ENCODE measurements around the gene GABBR2. TPM values are rescaled to one million over a fixed set of nuclear protein-coding genes. Genes with fewer than 3 reads are reported as not detected.
A peak's percentile ranks its signal among the peaks of the same experiment; 100 is the strongest.

Gene GABBR2
- 0.25 TPM for polyA plus RNA-seq (2013, experiment 1 of 2; ENCODE audit: insufficient read length)
- polyA plus RNA-seq (2013, experiment 2 of 2; ENCODE audit: insufficient read length) = 1.3 TPM

DNA sequence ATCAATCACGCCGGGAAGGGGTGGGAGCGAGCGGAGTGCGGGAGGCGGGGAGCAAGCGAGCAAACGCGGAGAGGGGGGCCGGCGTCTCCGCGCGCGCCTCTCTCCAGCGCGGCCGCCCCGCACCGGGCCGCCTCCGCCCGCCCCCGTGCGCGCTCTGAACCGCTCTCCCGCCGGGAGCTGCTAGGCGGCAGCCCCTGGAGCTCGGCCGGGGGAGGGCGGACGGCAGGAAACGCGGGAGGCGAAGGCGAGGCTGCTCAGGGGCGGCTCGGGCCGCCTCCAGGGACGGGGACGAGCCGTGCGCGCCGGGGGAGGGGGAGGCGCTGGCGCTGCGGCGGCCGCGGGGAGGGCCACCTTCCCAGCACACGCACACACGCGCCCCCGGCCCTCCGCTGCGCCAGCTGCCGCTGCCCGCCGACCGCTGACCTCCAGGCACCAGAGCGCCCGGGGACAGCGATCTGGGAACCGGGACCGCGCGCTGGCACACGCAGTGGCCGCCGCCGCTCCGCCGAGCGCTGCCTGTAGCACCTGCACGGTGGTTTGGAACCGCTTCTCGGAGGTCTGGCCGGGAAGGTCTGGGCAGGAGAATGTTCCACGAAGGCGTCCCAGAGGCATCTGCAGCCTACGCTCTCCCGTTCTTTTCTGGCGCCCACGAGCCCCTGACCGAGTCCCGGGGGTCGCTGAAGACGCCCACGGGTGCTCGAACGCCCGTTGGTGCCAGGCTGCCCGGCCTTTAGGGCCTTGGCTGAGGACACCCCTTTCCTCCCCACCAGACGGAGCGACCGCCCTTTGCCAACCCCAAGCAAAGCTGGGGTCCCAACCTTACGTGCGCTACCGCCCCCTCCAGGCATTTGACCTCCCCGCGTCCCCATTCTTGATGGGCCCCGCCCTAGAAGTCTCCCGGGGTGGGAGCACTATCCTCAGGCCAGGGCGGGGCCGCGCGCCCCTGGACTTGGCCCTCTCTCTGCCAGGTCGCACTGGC lies at the start of gene GABBR2:
Gene GABBR2 (minus strand): TSS at position 3 of the 979 bp plus-strand sequence. CDS start 198 bp downstream, outside the sequence.
- no peak for DNase-seq

DNA sequence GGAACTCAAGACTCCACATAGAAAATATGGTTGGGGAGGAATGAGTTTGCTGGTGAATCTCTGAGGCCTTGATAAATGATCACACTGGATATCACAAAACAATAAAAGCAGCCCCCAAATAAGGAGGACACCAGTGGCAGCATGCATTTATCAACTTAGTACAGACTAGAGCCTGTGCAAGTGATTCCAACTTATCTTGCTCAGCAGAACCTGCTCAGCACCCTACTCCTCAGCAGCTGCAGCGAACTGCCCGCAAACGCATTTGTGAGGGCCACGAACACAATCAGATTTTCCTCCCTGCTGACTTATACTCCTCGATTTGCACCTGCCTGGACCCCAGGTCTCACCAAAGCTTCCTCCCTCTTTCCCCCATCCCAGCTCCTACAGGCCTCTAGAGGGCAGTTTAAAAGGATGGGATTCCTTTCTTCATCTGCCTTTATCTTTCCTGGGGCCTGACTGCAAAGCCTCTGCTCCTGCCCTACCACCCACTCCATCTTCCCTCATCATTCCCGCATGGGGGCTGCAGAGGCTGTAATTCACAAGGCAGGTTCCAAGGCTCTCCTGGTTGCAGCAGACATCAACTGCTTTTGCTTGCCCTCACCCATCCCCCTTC lies 46.4 kb upstream of the GABBR2 start:
- no peak for DNase-seq

DNA sequence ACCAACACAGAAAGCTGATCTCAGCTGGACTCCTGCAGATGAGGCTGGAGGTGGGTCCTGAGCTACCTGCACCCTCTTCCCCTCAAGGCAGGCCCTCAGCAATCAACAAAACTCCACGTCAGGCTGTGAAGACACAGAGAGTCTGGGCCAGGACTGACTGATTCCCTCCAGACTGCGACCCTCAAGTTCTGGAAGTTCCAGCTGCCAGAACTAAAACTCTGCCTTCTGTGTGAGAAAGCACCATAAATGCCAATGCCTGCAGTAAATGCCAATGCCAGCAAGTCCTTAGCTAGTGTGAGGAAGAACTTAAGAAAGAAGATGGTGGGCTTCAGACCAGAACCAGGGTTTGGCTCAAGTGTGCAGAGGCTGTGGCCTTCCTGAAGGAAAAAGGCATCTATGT lies 42.5 kb upstream of the GABBR2 start:
- DNase-seq = no peak

DNA sequence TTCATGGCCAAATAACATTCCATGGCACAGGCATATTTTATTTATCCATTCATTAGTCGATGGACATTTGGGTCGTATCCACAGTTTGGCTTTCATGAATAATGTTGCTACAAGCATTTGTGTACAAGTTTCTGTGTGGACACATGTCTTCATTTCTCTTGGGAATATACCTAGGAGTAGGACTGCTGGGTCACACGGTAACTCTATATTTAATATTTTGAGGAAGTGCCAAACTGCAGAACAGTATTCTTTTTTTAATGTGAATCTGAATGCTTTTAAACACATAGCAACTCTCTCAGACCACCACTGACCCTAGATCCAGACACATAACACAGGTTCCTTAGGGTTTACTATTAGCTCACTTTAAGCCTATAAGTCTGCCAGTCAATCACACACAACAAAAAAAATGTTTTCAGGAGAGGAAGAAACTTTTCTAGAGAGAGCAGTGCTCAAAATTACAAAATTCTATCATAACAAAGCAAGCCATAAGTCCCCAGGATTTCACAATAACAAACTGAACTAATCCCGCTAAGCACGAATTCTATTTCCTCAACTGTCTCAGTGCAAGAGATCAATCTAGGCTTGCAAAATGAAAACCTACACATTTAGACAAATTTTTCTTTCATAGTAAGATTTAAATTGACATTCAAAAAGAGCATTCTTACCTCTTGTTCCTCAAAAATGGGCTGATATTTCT lies 41.8 kb upstream of the GABBR2 start:
- DNase-seq = no peak

DNA sequence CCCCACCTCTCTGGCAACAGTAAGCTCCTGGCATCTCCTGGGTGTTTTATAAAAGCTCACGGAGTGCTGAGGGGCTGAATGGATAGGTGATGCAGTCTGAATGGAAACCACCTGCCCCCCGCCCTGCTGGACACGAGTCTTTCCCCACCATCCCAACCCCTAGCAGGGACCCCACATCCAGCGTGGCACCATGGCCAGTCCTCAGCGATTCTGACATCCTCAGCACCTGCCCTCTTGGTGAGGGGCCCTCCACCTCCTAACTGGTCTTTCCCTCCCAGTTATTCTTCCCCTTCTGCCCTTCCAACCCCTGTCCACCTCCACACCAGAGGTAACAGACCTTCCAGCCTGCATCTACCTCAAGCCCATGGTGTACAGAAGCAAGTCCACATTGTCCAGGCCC lies 38.7 kb upstream of the GABBR2 start:
- DNase-seq = no peak

DNA sequence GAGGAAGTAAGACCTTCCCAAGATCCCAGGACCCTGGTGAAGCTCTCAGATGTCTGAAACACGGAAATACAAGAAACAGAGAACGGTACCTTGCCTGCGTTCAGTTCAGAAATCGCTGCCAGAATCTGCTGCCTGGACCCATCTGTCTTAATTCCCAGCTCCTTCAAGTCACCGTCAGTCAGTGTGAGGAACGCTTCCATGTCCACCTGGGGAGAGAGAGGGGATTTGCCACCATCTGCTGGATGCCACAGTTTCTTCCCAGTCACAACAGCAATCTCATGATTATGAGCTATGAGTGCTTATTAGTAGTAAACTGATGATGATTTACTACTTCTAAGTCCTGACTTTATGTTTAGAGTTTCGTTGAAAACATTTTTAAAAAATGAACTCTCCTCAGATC lies 36.7 kb upstream of the GABBR2 start:
- DNase-seq = no peak

DNA sequence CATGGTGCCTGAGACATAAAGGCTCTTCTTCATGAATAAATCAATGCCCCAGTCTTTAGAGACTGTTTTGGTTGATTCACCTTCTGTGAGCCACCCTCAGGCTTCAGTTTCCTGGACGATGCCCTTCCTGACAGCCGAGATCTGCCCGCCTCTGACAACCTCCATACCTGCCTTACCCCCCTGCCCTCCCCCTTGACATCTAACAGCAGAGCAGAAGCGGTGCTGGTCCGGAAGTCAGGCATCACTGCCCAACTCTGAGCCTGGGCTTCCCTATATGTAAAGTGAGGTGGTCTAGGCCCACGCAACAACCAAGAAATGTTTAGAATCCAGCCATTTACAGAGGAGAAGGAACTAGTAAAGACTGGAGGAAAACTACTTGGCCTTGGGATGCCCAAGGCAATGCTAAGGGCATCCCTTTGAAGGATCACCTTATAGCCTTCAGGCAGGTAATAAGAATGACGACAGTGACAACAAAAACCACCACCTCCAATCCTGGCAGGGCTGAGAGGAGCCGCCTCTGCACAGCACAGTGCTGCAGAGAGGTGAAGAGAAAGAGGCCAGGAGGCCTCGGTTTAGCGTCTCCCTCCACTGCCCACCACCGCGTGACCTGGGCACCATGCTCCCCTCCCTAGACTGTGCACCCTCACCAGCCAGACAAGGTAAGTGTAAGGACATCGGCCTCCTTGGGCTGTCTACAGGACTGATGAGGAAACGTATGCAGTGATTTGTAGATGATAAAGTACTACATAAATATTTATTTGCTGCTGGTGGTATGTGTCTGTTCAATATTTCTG lies 35.3 kb upstream of the GABBR2 start:
- DNase-seq = no peak

DNA sequence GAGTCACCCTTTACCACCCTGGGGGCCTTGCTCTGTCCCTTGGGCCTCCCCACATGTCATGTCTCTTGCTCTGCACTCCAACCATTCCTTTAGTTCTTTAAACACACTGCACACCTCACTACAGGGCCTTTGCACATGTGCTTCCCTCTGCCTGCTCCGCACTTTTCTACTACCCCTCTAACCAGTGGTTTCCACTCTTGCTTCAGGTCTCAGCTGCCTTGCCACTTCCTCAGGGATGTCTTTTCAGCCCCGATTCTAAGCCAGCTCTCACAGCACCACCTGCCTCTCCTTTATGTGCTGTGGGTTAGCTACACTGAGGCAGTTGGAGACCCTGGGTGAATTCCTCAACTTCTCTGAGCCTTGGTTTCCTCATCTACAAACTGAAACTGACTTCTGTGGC lies 34.6 kb upstream of the GABBR2 start:
- DNase-seq = no peak

DNA sequence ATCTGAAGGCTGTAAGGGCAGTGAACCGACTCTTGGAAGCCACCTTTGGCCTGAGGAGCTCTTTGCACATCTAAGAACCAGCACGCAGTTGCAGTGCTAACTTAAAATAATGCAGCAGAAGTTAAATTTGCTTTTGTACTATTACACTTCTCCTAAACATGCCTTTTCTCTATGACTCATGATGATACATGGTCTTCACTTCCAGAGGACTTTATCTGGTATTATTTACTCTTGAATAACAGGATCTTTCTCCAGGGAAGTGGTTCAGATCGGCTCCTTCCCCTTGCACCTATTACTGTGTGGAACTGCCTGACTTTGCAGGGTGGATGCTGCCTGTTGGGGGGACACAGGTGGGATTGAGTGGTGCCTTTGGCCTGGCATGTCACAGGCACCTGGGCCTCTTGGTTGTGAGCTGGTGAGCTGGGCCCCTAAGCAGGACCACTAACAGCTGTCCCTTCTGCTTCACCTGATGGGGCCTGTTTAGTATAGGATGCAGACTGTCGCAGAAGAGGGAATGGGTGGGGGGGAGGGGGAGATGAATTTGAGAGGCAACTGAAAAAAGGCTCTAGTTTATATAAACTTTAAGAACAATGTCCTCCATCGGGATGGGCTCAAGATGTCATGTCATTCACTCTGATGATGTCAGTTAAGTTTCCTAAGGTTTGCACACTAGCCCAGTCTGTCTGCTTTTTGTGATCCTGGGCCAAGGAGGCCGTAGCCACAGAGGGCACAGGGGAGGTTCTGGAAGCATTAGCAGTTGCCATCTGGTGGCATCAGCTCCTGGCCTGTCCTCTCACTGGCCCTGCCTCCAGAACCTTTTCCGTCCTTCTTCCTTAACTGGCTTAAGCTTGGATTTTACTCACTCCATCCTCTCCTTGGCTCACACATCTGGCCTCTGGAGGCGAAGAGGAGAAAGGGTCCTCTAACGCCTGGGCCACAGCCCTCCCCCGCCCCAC lies 33.9 kb upstream of the GABBR2 start:
- peak; percentile 20 for DNase-seq

DNA sequence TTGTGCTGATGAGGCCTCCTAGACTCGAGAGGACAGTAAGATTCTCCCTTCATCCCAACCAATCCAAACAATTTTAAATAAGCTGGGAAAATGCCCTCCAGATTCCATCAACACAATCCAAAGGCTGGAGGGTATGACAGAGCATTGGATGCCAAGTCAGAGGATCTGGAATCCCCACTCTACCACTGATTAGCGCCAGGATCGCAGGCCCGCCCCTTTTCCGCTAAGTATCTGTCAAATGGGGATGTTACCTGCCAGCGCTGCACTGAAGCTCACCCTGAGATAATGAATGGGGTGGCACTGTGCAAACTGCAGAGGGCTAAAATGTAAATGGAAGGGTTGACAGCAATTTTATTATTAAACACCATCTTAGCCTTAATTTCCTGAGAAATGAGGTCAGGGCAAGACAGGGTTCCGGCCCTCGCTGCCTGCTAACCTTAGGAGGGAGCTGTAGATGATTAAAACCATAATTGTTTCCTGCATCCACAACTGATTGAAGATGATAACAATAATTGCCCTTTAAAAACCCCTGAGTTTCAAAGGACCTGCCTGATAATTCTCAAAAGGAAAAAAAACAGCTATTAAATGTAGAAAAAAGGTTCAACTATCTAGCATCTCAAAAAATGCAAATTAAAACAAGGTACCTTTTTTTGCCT lies 31.6 kb upstream of the GABBR2 start:
- no peak for DNase-seq

DNA sequence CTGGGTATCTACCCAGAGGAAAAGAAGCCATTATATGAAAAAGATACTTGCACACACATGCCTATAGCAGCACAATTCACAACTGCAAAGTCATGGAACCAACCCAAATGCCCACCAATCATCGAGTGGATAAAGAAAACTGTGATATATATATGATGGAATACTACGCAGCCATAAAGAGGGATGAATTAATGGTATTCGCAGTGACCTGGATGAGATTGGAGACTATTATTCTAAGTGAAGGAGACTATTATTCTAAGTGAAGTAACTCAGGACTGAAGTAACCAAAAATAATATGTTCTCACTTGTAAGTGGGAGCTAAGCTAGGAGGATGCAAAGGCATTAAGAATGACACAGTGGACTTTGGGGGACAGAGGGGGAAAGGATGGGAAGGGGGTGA lies 30.0 kb upstream of the GABBR2 start:
- DNase-seq = no peak

DNA sequence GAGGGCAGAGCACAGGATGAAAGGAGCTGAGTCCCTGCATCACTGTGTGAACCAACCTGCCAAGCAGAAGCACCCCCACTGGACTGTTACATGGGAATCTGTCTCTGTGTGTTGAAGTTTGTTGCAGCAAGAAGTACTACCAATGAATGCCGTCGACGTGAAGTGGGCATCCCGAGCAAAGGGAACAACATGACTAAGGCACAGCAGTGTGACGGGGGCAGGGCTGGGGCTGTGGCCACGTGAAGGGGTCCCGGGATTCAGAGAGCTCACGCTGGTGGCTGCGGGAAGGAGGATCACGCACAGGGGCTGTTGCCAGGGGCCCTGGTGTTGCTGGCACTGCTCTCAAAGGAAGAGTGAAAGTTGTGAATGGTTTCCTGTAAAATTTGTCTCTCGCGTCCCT lies 27.5 kb upstream of the GABBR2 start:
- peak; percentile 7 for DNase-seq

DNA sequence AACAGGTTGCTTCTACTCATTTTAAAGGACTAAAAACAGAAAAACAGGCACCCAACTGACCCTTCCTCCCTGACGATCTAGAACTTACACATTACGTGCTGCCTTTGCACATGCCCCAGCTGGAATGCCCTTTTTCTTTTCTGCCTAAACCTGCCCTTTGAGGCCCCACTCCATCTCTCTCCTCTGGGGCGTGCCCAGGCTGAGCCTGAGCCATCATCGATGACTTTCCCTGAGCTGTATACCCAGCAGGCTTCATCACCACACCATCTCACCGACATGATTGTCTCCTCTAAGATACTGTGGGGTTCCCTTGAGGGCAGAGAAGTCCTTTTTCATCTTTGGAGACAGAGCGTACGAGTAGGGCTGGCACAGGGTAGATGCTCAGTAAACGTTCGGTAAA lies 24.1 kb upstream of the GABBR2 start:
- DNase-seq = no peak

DNA sequence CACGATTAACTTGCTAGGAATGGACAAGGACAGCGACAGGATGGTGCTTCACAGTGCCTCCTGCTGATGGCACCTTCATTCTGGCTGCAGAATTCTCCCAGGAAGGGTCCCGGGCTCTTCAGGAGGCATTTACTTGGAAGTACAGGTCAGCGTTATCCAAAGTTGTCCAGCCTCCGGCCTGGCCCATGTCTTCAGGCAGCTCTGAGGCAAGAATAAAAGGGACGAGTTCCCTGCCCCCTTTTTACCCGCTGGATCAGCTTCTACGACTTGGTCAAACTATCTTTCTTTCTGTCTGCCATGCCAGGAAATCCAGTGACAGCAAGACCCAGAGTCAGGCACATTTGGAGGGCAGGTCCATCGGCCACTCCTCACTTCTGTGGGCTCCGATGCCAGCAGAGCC lies 23.4 kb upstream of the GABBR2 start:
- no peak for DNase-seq

DNA sequence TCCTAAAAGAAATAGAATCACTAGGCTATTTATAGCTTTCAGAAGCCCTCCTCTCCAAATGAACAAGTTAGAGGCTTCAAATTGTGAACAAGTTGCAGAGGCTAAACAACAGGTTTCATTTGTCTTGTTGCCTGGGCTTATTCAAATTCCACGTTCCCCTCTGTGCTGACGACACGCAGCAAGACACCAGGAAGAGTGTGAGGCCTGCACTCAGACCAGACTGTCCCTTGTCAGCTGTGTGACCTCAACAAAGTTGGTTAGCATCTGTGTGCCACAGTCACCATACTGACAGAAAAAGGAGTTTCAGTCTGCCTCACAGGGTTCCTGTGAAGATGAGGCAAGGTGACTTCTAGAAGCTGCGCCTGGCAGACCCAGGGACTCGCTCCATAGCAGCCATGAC lies 22.1 kb upstream of the GABBR2 start:
- no peak for DNase-seq

DNA sequence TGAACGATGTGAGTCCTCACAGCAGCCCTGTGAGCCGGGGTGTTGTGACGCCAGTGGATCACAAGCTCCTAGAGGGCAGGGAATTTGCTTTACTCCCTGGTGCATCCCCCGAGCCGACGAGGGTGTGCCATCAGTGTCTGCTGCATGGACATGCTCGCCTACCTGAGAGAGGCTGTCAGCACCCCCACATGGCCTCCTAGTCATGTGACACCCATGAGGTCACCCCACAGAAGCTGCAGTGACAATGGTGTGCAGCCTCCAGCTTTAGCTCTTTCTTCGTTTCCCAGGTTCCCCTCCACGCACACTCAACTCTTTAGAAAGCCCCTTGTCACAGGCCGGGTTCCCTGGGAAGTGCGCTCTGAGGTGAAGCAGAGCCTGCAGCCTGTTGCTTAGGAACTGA lies 19.8 kb upstream of the GABBR2 start:
- DNase-seq = no peak

DNA sequence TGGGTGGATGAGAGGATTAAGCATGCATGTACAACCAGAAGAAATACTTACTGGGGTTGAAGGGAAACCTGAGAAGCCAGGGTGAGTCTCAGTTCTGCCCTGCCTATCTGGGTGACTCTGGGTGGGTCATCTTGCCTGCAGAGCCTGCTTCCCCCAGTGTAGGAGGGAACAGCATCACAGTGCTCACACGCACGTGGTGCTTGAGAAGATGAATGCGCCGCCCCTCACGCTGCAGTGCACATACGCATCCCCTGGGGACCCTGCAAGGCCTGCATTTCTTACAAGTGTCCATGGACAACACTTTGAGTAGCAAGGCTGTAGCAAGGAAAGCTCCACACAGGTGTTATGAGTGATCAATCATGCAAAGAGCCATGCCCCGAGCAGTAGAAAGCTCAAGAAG lies 18.7 kb upstream of the GABBR2 start:
- no peak for DNase-seq

DNA sequence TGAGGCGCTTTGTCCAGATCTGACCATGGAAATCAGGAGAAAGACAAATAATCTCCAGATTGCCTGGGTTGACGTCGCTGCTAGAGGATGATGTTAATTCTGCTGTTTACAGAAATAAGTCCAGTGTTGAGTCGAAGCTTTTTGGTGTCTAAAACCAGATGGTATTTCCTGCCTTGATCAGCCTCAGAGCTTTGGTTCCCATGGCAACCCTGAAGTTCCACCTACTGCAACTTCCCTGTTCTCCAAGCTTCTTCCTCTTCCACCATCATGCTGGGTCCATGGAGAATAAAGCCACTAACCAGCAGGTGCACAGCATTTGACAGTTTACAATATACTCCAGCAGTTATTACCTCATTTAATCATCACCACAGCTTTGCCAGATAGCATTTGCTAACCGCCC lies 18.0 kb upstream of the GABBR2 start:
- DNase-seq = peak; percentile 39

DNA sequence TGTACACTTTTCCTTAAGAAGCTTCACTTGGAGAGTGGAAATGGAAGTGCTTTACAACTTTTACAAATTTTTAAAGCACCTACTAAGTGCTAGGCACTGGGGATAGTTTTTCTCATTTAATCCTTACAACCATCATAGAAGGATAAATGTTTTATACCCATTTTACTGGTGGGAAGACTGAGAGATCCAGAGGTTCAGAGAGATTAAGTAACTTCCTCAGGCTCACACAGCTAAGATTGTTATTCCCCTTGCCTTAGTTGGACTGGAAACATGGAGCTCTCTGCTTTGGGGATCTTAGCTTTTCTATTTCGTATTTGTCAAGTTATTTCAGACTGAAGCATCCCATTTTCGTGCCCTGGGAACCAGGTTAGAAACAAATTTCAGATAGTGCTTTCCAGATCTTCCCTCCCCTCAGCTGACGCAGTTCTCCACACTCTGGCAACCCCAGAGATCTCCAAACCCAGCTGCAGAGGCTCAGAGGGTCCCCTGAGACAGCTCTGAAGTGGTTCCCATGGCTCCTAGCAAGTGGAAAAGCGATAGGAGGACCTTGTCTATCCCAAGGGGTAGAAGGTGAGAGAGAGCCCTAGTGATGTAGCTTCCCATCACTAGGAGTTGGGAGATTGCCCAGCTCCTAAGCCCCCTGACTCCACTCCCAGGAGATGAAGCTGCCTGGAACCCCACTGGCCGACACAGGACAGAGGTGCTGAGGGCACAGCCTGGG lies 16.2 kb upstream of the GABBR2 start:
- no peak for DNase-seq

DNA sequence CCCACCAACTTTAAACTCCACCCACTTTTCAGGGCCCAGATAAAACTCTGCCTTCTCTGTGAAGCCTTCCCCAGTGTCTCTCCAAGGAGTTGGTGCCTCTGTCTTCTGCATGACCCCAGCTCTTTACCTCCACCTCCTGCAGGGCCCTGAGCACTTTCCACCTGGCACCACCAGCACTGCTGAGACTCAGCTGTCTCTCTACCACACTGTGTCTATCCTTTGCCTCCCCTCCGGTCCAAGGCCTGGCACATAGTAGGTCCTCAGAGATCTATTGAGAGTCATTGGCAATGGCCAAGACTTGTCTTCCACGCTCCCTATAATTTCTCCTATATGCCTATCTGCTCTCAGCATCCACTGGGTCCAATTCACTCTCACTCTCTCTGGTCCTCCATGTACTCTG lies 12.9 kb upstream of the GABBR2 start:
- no peak for DNase-seq
